Activated CD4-positive, alpha-beta T cell treated with anti-CD3 and anti-CD28 coated beads, Interleukin-2, amount 50 U/mL, for 4 hours (primary cell): Measurements from ENCODE around the gene CAV3.

Experiments
- DNase-seq, 2 experiments: peaks; one replicate each; pipeline ENCODE4 v3.0.0-alpha.2; 2020

Gene CAV3

GRCh38 chr3:8736436-8736835, 2.8 kb downstream of the CAV3 start:
- DNase-seq: no peak

GRCh38 chr3:8737301-8737700, 3.7 kb downstream of the CAV3 start:
- no peak for DNase-seq

- DNase-seq: no peak
Observed at GRCh38 chr3:8737823-8738222, 4.2 kb downstream of the CAV3 start.

- no peak for DNase-seq
Observed at GRCh38 chr3:8738639-8739038, 5.0 kb downstream of the CAV3 start.

GRCh38 chr3:8739757-8740504, 6.3 kb downstream of the CAV3 start:
- no peak for DNase-seq

GRCh38 chr3:8741581-8742261, 8.1 kb downstream of the CAV3 start:
- DNase-seq: no peak

- DNase-seq: no peak
Observed at GRCh38 chr3:8743021-8743601, 9.5 kb downstream of the CAV3 start.

GRCh38 chr3:8743911-8744310, 10.3 kb downstream of the CAV3 start:
- no peak for DNase-seq

- DNase-seq: no peak
Observed at GRCh38 chr3:8745619-8746370, 12.2 kb downstream of the CAV3 start.

GRCh38 chr3:8746780-8747345, 13.3 kb downstream of the CAV3 start:
- no peak for DNase-seq

GRCh38 chr3:8749316-8749715, 15.7 kb downstream of the CAV3 start:
- DNase-seq: no peak

- no peak for DNase-seq
Observed at GRCh38 chr3:8752832-8753231, 19.2 kb downstream of the CAV3 start.

GRCh38 chr3:8755097-8755496, 21.5 kb downstream of the CAV3 start:
- no peak for DNase-seq

- no peak for DNase-seq
Observed at GRCh38 chr3:8755564-8756237, 22.1 kb downstream of the CAV3 start.

GRCh38 chr3:8756671-8757070, 23.1 kb downstream of the CAV3 start:
- no peak for DNase-seq

GRCh38 chr3:8757551-8758518, 24.2 kb downstream of the CAV3 start:
- DNase-seq: no peak

- DNase-seq: no peak
Observed at GRCh38 chr3:8759038-8759707, 25.6 kb downstream of the CAV3 start.

- no peak for DNase-seq
Observed at GRCh38 chr3:8760091-8760490, 26.5 kb downstream of the CAV3 start.

- DNase-seq: no peak
Observed at GRCh38 chr3:8760506-8760905, 26.9 kb downstream of the CAV3 start.

- DNase-seq: no peak
Observed at GRCh38 chr3:8761866-8762265, 28.3 kb downstream of the CAV3 start.
